ENCODE results near the gene NAIF1.

The NAIF1 gene

DNA sequence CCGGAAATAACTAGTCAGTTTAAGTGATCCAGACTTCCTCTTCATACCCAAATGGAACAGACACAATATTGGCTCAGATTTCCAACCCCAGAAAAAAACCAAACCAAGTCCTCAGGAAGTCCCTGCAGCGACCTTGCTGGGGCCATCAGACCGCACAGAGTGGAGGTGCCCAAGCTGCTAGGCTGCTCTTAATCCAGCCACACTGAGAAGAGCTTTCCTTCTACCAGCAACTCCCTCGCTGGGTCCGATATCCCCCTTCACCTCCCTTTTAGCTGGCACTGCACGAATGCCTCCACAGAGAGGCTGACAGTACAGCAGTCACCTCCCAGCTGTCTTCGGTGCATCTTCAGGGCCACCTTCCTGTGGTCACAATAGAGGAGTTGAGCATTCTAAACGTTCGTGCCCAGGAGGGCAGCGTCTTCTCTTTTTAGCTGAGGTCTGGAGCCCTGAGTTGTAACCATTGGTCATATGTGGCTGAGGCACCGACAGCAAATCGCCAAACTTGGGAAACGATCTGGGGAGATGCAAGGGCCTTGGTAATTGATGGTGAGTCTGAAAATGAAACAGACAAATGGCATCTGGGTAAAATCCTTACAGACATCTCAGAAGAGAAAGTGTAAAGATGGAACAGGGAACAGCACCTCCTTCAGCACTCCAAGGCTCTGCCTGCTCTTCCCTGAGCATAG is 5.7 kb downstream of the NAIF1 start:
- no peaks in the 10 kb centered on the region for H3K27me3 Mint-ChIP-seq (ENCODE audit: low read depth)
- TF ChIP-seq, protein P1, sequence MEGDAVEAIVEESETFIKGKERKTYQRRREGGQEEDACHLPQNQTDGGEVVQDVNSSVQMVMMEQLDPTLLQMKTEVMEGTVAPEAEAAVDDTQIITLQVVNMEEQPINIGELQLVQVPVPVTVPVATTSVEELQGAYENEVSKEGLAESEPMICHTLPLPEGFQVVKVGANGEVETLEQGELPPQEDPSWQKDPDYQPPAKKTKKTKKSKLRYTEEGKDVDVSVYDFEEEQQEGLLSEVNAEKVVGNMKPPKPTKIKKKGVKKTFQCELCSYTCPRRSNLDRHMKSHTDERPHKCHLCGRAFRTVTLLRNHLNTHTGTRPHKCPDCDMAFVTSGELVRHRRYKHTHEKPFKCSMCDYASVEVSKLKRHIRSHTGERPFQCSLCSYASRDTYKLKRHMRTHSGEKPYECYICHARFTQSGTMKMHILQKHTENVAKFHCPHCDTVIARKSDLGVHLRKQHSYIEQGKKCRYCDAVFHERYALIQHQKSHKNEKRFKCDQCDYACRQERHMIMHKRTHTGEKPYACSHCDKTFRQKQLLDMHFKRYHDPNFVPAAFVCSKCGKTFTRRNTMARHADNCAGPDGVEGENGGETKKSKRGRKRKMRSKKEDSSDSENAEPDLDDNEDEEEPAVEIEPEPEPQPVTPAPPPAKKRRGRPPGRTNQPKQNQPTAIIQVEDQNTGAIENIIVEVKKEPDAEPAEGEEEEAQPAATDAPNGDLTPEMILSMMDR (IDR thresholded peaks at IDR 0.05; ENCODE audit: unreplicated experiment in 3 of 3), result no peak
- H3K9me3 Mint-ChIP-seq, result no peaks in the 10 kb centered on the region
- peaks cover 22% of the 10 kb centered on the region for H3K4me1 Mint-ChIP-seq
- H3K4me3 Mint-ChIP-seq, result no peak overlapping the region
- H3K27ac Mint-ChIP-seq, result peak overlapping the region in 2 of 3 experiments; percentile 26 to 72
- peaks cover 21% of the 10 kb centered on the region for H3K36me3 Mint-ChIP-seq (ENCODE audit: low read depth)

GRCh38 chr9:128059365-128059983 is 7.6 kb downstream of the NAIF1 start:
- H3K27ac Mint-ChIP-seq, result no peak overlapping the region
- H3K27me3 Mint-ChIP-seq (ENCODE audit: low read depth), result no peaks in the 10 kb centered on the region
- H3K36me3 Mint-ChIP-seq (ENCODE audit: low read depth), result peaks cover 16% of the 10 kb centered on the region

GRCh38 chr9:128057724-128058409 is 9.3 kb downstream of the NAIF1 start:
- Mint-ChIP-seq H3K36me3 (ENCODE audit: low read depth) (peaks cover 12% of the 10 kb centered on the region), H3K4me1 (peaks cover 19% of the 10 kb centered on the region), H3K27me3 (ENCODE audit: low read depth) (no peaks in the 10 kb centered on the region), H3K9me3 (no peaks in the 10 kb centered on the region), H3K4me3 (no peak overlapping the region), H3K27ac (peak overlapping the region; percentile 62 to 88 (median 78))
- TF ChIP-seq, protein P1 (IDR thresholded peaks at IDR 0.05; ENCODE audit: unreplicated experiment in 3 of 3), result no peak

More at GRCh38 chr9:128059365-128059983, 7.6 kb downstream of the NAIF1 start:
- Mint-ChIP-seq H3K9me3 (no peaks in the 10 kb centered on the region), H3K4me1 (peaks cover 14% of the 10 kb centered on the region), H3K4me3 (no peak overlapping the region)
- TF ChIP-seq, protein P1 (IDR thresholded peaks at IDR 0.05; ENCODE audit: unreplicated experiment in 3 of 3), result no peak

GRCh38 chr9:128056887-128057723 is 10.0 kb downstream of the NAIF1 start:
- peak overlapping the region; percentile 62 to 88 (median 78) for H3K27ac Mint-ChIP-seq
- H3K27me3 Mint-ChIP-seq (ENCODE audit: low read depth), result no peaks in the 10 kb centered on the region
- H3K4me1 Mint-ChIP-seq, result peaks cover 19% of the 10 kb centered on the region
- TF ChIP-seq, protein P1 (IDR thresholded peaks at IDR 0.05; ENCODE audit: unreplicated experiment in 3 of 3), result no peak
- H3K9me3 Mint-ChIP-seq, result no peaks in the 10 kb centered on the region
- H3K4me3 Mint-ChIP-seq, result peak overlapping the region in 1 of 3 experiments; percentile 10
- peaks cover 9% of the 10 kb centered on the region for H3K36me3 Mint-ChIP-seq (ENCODE audit: low read depth)

- Mint-ChIP-seq H3K27me3 (ENCODE audit: low read depth) (no peaks in the 10 kb centered on the region), H3K36me3 (ENCODE audit: low read depth) (peaks cover under 1% of the 10 kb centered on the region), H3K4me3 (no peak overlapping the region), H3K9me3 (no peaks in the 10 kb centered on the region), H3K4me1 (peaks cover 15% of the 10 kb centered on the region), H3K27ac (peak overlapping the region; percentile 68 to 90 (median 88))
- TF ChIP-seq, protein P1 (IDR thresholded peaks at IDR 0.05; ENCODE audit: unreplicated experiment in 3 of 3), result no peak
Observed at GRCh38 chr9:128056086-128056485, 11.0 kb downstream of the NAIF1 start.
